Stomach (tissue), 9 donors: Measurements from ENCODE around the gene TC2N. TPM values are rescaled to one million over a fixed set of nuclear protein-coding genes. Genes with fewer than 3 reads are reported as not detected.
"Not testable (repeated sequence)": the region's sequence is repeated elsewhere in the genome, so short reads cannot be mapped to it uniquely, and the experiment has no call there.

ENCODE experiments used
- DNase-seq, 2 donors: peaks; one replicate each; pipeline versions ENCODE4 v3.0.0 to v3.0.0-alpha.2; 2013 to 2019
- H3K27ac ChIP-seq, 5 donors: fragments of 200-600 bp in 4 of 5; sonication (generic) in 4 of 5; one replicate each; pipeline ENCODE4 v1.5.1; 2013 to 2019; ENCODE audit warnings: mild to moderate bottlenecking in 1 of 5, moderate library complexity in 1 of 5
- H3K27me3 ChIP-seq, 3 donors: fragments of 200-600 bp; sonication (generic); one replicate each; pipeline ENCODE4 v1.5.1; 2017 to 2019; ENCODE audit warnings: mixed run types in 1 of 3
- H3K36me3 ChIP-seq, 4 donors: fragments of 200-600 bp; sonication (generic); 1 replicate in 3 of 4; 2 replicates in 1 of 4; pipeline ENCODE4 v1.5.1; 2016 to 2019
- H3K4me1 ChIP-seq, 4 donors: fragments of 200-600 bp; sonication (generic); one replicate each; pipeline ENCODE4 v1.5.1; 2016 to 2019
- H3K4me3 ChIP-seq, 4 donors: fragments of 200-600 bp; sonication (generic) in 3 of 4; one replicate each; pipeline ENCODE4 v1.5.1; 2016 to 2019; ENCODE audit warnings: mild to moderate bottlenecking in 1 of 4
- H3K9me3 ChIP-seq, 4 donors: fragments of 200-600 bp; sonication (generic); one replicate each; pipeline ENCODE4 v1.5.1; 2016 to 2019
- CTCF ChIP-seq, 7 experiments: fragments of 450-650 bp in 4 of 7; fragments of 200-600 bp in 3 of 7; sonication (generic) in 3 of 7; IDR thresholded peaks; one replicate each; pipeline ENCODE4 v1.5.1; 2016 to 2019; ENCODE audit warnings: antibody characterized with exemption in 7 of 7, control low read depth in 2 of 7, mild to moderate bottlenecking in 1 of 7
- EP300 ChIP-seq: sonication (generic); formaldehyde crosslinking; IDR thresholded peaks from one replicate; pipeline ENCODE4 v1.6.1; 2017; ENCODE audit warnings: antibody characterized with exemption
- POLR2A ChIP-seq, 4 donors: fragments of 450-650 bp; IDR thresholded peaks; one replicate each; pipeline ENCODE4 v1.6.1; 2016; ENCODE audit warnings: antibody characterized with exemption in 4 of 4, control low read depth in 2 of 4, mild to moderate bottlenecking in 1 of 4, moderate library complexity in 1 of 4
- POLR2AphosphoS5 ChIP-seq, 3 donors: sonication (generic); formaldehyde crosslinking; IDR thresholded peaks; one replicate each; pipeline ENCODE4 v1.6.1; 2016; ENCODE audit warnings: antibody characterized with exemption in 3 of 3
- WGBS, 5 donors: extraction: QIAGEN DNeasy Blood & Tissue Kit in 3 of 5; methylation state at CpG; one replicate each; pipeline versions ENCODE4 v1.1.5 to v1.1.7; 2013 to 2018; 5-methylcytosine and 5-hydroxymethylcytosine counted together
- intact Hi-C: fragments of 100-400 bp; cut with DNase I; formaldehyde crosslinking; loops from one replicate; pipeline ENCODE4 v1.15.1; 2023; ENCODE audit warnings: low total_unique reads
- polyA plus RNA-seq, 3 donors: library from polyadenylated mRNA; stranded (reverse); fragments of 200-250 nt; gene quantifications; one replicate each; pipeline ENCODE4 v1.2.3, GENCODE V29; 2013
- total RNA-seq, 5 donors: library from RNA; depleted of rRNA; stranded (reverse); fragments of >200 nt; gene quantifications; one replicate each; pipeline versions ENCODE4 v1.1.0 to v1.2.3, GENCODE V29; 2014 to 2016
- donor health status: healthy with polysubstance abuse.
- donor health status: Bipolar disorder and iron deficiency.
- donor health status: healthy.

Gene TC2N
- total and polyA plus RNA-seq, 8 donors, result 15.6 to 162 (median 70.1) TPM

DNA sequence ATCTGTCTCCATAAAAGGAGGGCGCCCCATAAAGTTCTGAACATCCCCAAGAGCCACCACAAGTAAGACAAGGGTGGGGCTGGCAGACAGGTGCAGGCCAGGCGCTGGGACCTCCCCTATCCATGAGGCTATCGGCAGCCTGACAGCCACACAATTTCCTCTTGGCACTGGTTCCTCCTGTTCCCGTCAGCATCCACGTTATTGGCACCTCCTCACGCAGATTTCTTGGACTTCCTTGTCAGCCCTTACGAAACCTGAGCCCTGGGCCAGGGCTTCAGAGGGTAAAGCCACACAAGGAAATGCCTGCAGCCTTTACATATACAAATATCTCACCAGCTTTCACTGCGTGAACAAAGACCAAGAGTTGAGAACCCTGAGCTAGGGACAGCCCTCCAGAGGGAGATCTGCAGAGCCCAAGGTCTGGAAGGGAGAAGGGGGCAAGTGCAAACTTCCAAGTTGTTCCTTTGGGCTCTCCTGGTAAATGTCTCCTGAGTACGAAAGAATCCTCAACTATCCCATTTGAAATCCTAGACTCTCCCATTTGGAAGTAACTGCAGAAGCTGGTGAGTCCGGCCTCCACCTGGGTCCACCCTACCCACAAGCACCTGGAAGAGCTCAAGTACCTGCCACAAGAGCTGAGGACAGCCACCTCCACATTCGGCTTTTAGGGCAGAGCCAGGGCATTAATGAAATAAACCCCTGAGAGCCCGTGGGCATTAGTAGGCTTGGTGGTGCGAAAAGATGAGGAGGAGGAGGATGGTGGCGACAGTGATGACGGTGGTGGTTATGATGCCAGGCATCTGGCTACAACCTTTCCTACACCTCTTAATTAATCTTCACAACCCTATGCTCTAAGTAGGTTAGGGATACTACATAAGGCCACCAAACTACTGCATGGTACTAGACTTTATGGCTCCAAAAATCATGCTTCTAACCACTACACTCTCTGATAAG is 5.5 kb upstream of the TC2N start:
- peak overlapping the region in 1 of 4 donors; percentile 18 for H3K4me3 ChIP-seq

DNA sequence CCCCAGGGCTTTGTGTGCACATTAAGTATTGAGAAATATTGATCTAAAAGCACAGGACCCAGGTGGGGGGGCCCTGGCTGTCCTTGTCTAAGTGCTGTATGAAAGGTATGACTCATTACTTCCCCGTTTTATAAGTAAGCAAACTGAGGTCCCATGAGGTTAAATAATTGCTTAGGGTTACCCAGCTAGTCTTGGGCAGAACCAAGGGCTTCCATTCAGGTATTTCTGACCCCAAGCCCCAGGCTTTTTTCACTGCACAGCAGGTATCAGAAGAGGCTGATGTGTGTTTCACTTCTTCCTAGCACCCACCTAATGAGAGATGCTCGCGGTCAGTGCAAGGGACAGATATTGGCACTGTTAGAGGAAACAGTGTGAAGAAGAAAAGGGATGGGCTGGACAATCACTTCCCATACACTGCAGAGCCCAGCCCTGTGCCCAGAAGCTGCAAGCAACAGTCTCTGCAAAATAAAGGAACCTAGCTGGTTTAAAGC is 4.7 kb upstream of the TC2N start:
- Histone ChIP-seq H3K36me3 (peaks cover 0 to 65% (median 40%) of the 10 kb centered on the region in 4 donors), H3K27ac (peak overlapping the region; percentile 83 to 93 (median 89)), H3K4me1 (peaks cover 50 to 79% (median 67%) of the 10 kb centered on the region in 4 donors), H3K4me3 (peak overlapping the region in 1 of 4 donors; percentile 18), H3K27me3 (no peaks in the 10 kb centered on the region), H3K9me3 (peaks cover 0 to 7% (median 0%) of the 10 kb centered on the region in 4 donors)
- DNase-seq, result peak in 1 of 2 donors; percentile 75
- intact Hi-C loops, result no loop called here
- WGBS, 5 donors, result 4 to 27% (median 14%) methylated on average over 3 of the region's 3 CpGs
- TF ChIP-seq POLR2AphosphoS5 (IDR thresholded peaks at IDR 0.05) (peak in 1 of 3 donors; percentile 41), CTCF (IDR thresholded peaks at IDR 0.05) (no peak)

More for the DNA sequence above, 5.5 kb upstream of the TC2N start:
- Histone ChIP-seq H3K9me3 (peaks cover 0 to 7% (median 0%) of the 10 kb centered on the region in 4 donors), H3K4me1 (peaks cover 50 to 79% (median 67%) of the 10 kb centered on the region in 4 donors), H3K27ac (peak overlapping the region; percentile 83 to 93 (median 89)), H3K36me3 (peaks cover 0 to 65% (median 40%) of the 10 kb centered on the region in 4 donors), H3K27me3 (no peaks in the 10 kb centered on the region)
- 36 to 41% (median 37%) methylated on average over 15 of the region's 15 CpGs for WGBS, 5 donors
- intact Hi-C loops, result no loop called here
- DNase-seq, result peak; percentile 92 to 94
- TF ChIP-seq CTCF (IDR thresholded peaks at IDR 0.05) (no peak), POLR2AphosphoS5 (IDR thresholded peaks at IDR 0.05) (peak; percentile 61 to 97 (median 90)), POLR2A (IDR thresholded peaks at IDR 0.05) (no peak), EP300 (peak; percentile 38)

- H3K27me3 ChIP-seq, H3K4me3 ChIP-seq, intact Hi-C loops, H3K9me3 ChIP-seq, DNase-seq: not testable (repeated sequence)
- peak overlapping the region; percentile 83 to 93 (median 89) for H3K27ac ChIP-seq
- peaks cover 50 to 75% (median 67%) of the 10 kb centered on the region in 4 donors for H3K4me1 ChIP-seq
- H3K36me3 ChIP-seq, result peaks cover 0 to 59% (median 37%) of the 10 kb centered on the region in 4 donors
- WGBS, 5 donors, result 68 to 97% (median 82%) methylated on average over 4 of the region's 4 CpGs
Observed at GRCh38 chr14:91871401-91871800, 4.1 kb upstream of the TC2N start.

GRCh38 chr14:91870890-91871289 is 3.6 kb upstream of the TC2N start:
- peak overlapping the region in 4 of 5 donors; percentile 40 to 93 (median 87) for H3K27ac ChIP-seq
- TF ChIP-seq POLR2A (IDR thresholded peaks at IDR 0.05) (no peak), POLR2AphosphoS5 (IDR thresholded peaks at IDR 0.05) (no peak), CTCF (IDR thresholded peaks at IDR 0.05) (no peak), EP300 (no peak)
- no peaks in the 10 kb centered on the region for H3K27me3 ChIP-seq
- H3K9me3 ChIP-seq, result peaks cover 0 to 7% (median 0%) of the 10 kb centered on the region in 4 donors
- DNase-seq, result no peak
- peaks cover 46 to 70% (median 64%) of the 10 kb centered on the region in 4 donors for H3K4me1 ChIP-seq
- H3K4me3 ChIP-seq, result no peak overlapping the region
- WGBS, 5 donors, result 43 to 68% (median 62%) methylated on average over 2 of the region's 2 CpGs
- peaks cover 0 to 54% (median 36%) of the 10 kb centered on the region in 4 donors for H3K36me3 ChIP-seq
- intact Hi-C loops, result no loop called here
